Erythroblast (primary cell): ENCODE results near the gene LAMA1.

Source experiments
- GATA1 ChIP-seq: IDR thresholded peaks from 2 replicates; pipeline ENCODE4 v1.6.1; 2011; ENCODE audit warnings: low read depth, mild to moderate bottlenecking, control low read depth, low read length, moderate library complexity
- POLR2A ChIP-seq: IDR thresholded peaks from 2 replicates; pipeline ENCODE4 v1.6.1; 2011; ENCODE audit warnings: mild to moderate bottlenecking, low read length

- TF ChIP-seq POLR2A (no peak), GATA1 (no peak)
Measured at GRCh38 chr18:7105268-7105667, 12.3 kb downstream of the LAMA1 start.
